GM10266 (cell line): ENCODE results near the gene KCNK7.

ENCODE experiments used
- DNase-seq: peaks from one replicate; pipeline ENCODE4 v3.0.0; 2012; ENCODE audit errors: extremely low spot score
- TF ChIP-seq, protein P1 (sequence below): IDR thresholded peaks from 2 replicates; pipeline ENCODE4 v1.5.1; 2012; ENCODE audit warnings: mild to moderate bottlenecking, low read depth; ENCODE audit not compliant: control insufficient read depth, insufficient read depth; ENCODE audit errors: missing control alignments

The KCNK7 gene

GRCh38 chr11:65615229-65615949 is 19.8 kb upstream of the KCNK7 start, which contains the start of gene PCNX3:
Gene PCNX3, plus strand, starts transcription at chr11:65615776. Its CDS starts 536 bp downstream, at chr11:65616312.
- TF ChIP-seq, protein P1, sequence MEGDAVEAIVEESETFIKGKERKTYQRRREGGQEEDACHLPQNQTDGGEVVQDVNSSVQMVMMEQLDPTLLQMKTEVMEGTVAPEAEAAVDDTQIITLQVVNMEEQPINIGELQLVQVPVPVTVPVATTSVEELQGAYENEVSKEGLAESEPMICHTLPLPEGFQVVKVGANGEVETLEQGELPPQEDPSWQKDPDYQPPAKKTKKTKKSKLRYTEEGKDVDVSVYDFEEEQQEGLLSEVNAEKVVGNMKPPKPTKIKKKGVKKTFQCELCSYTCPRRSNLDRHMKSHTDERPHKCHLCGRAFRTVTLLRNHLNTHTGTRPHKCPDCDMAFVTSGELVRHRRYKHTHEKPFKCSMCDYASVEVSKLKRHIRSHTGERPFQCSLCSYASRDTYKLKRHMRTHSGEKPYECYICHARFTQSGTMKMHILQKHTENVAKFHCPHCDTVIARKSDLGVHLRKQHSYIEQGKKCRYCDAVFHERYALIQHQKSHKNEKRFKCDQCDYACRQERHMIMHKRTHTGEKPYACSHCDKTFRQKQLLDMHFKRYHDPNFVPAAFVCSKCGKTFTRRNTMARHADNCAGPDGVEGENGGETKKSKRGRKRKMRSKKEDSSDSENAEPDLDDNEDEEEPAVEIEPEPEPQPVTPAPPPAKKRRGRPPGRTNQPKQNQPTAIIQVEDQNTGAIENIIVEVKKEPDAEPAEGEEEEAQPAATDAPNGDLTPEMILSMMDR = no peak
- DNase-seq = peak; percentile 100

- TF ChIP-seq, protein P1 = no peak
- DNase-seq = no peak
Measured at GRCh38 chr11:65613091-65613928, 17.7 kb upstream of the KCNK7 start.

DNA sequence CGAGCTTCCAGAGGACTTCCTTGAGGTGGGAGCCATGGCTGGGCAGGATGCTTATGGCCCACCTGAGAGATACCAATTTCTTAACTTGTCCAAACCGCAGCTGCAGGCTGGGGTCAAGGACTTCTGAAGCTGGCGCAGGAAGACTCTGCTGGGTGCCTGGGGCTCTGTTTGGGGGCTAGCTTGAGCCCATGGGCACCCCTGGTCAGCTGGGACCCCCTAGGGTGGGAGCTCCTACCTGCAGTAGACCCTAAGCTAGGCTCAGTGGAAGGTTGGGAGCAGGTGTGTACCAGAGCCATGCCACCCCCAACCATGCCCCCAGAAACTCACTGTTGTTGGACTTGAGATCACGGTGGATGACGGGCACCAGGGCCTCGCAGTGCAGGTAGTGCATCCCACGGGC is 17.1 kb upstream of the KCNK7 start:
- TF ChIP-seq, protein P1 = no peak
- DNase-seq = no peak

DNA sequence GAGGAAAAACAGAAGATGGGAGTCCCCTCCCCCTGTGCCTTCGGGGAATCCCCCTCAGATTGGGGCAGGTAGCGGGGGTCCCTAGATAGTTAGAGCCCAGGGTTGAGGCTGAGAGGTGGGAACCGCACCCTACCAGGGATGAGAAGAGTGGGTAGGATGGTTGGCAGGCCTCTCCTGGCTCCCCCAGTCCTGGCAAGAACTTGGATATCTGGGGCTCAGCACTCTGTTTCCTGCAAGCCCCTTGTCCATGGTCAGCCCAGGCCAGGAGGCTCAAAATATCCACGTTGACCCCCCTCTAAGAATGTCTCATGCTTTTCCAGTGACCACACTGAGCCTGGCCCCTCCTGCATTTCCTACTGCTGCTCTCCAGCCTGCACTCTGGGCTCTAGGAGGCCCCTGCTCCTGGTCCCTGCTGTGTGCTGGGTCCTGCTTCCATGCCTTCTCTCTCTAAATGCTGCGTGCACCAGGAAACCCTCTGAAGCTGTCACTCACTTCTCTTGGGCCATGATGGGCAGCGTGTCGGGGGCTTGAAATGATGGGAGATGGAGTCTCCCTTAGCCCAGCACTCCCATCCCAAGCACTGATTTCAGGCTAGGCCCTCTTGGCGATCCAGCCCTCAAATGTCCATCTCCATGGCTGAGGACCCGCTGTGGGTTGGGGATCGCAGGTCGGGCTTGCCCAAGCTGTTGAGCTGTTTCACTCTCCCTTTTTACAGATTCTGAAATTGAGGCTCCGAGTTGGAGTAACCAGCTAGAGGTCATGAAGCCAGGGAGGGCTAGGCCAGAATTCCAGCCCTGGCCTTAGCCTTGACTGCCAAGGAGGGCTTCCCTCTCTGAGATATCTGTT is 16.4 kb upstream of the KCNK7 start:
- no peak for DNase-seq
- TF ChIP-seq, protein P1 = no peak

DNA sequence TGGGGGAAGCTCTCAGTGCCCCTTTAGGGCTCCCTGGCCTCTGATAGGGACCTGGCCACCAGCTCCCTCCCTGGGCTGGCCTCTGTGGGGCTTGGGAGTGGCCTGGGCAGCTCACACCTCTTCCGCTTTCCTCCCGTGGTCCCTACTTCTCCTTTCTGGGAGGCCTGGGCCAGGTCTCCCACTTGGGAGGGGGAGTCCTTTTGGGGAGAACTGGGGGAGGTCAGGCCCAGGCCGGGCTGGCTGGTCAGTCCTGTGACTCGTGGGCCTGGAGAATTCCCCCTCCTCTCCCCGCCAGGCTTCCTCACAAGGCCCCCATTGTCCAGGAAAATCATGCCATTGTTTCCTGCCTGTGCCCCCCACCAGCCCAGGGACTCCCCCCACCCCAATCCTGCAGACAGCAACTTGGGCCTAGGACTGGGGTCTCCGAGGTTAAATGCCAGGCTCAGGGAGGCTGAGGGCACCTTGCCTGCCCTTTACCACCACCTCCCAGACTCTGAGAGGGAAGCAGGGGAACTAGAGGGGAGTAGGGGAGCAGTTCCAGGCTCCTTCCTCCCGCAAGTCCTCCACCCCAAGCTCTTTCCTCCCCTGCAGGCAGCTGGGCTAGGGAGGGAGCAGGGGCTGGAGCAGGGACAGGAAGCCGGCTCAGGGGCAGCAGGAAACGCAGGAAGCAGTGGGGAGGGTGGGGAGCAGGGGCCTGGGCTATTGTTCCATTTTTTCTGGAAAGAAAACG is 15.6 kb upstream of the KCNK7 start:
- DNase-seq = no peak

DNA sequence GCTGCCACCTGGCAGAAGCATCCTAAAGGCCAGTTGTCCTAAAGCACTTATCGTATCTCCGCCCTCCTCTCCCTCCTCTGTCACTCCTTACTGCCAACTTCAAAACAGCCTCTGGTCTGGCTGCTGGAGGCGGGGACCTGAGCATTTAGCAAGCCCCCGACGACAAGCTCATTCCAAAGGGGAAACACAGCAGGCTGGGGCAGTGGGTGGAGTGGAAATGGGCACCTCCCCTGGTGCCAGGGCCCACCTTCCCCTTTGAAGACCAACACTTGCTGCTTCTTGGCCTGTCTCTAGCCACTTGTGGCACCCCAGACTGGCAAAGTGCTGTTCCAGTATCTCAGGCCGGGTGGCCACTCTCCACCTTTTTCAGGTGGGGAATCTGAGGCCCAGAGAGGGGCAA is 14.8 kb upstream of the KCNK7 start:
- TF ChIP-seq, protein P1 = no peak
- no peak for DNase-seq

More for the DNA sequence above, 15.6 kb upstream of the KCNK7 start:
- TF ChIP-seq, protein P1 = no peak
